IMR-90 (cell line): Measurements from ENCODE around the gene EYS. TPM values are rescaled to one million over a fixed set of nuclear protein-coding genes. Genes with fewer than 3 reads are reported as not detected.

ENCODE experiments used
- ATAC-seq: fragments of 200-7000 bp; cut with Tn5 transposase; 2 replicates; pipeline ENCODE4 v1.9.1; 2020; ENCODE audit warnings: low read depth, mild to moderate bottlenecking, moderate library complexity
- BruUV-seq: library from RNA; stranded (reverse); fragments of 400-500 nt; replicated peaks from 2 replicates; lab custom pipeline; 2021; lab: Mats Ljungman, UMichigan
- CTCF ChIA-PET: fragments of 300-600 bp; formaldehyde crosslinking; extraction: SDS; loops from one replicate; lab custom pipeline; 2021; ENCODE audit warnings: antibody characterized with exemption; lab: Yijun Ruan, JAX
- POLR2A ChIA-PET: fragments of 300-600 bp; sonication (Branson Sonifier 250); formaldehyde crosslinking; loops from one replicate; lab custom pipeline; 2022; ENCODE audit warnings: antibody characterized with exemption; ENCODE audit not compliant: unreplicated experiment; lab: Charles Lee
- DNase-seq: peaks from one replicate; pipeline ENCODE4 v3.0.0; 2013
- H2AFZ ChIP-seq: replicated peaks from 2 replicates; pipeline ENCODE3; 2013; ENCODE audit warnings: low read length, mild to moderate bottlenecking; ENCODE audit not compliant: poor library complexity
- H2AK5ac ChIP-seq: 2 replicates; pipeline ENCODE4 v1.6.1; 2013; ENCODE audit warnings: low read depth, low read length, inconsistent platforms
- H2AK9ac ChIP-seq: replicated peaks from 2 replicates; pipeline ENCODE3; 2013; ENCODE audit warnings: mild to moderate bottlenecking, low read depth, low read length, moderate library complexity; ENCODE audit not compliant: poor library complexity
- H2BK120ac ChIP-seq: 2 replicates; pipeline ENCODE4 v1.6.1; 2013; ENCODE audit warnings: low read depth, low read length, inconsistent platforms
- H2BK15ac ChIP-seq: 3 replicates; pipeline ENCODE4 v1.6.1; 2013; ENCODE audit warnings: low read depth, low read length, inconsistent platforms
- H2BK20ac ChIP-seq: 2 replicates; pipeline ENCODE4 v1.6.1; 2013; ENCODE audit warnings: low read depth, mild to moderate bottlenecking, inconsistent platforms, low read length, moderate library complexity
- H2BK5ac ChIP-seq: 2 replicates; pipeline ENCODE4 v1.6.1; 2013; ENCODE audit warnings: mild to moderate bottlenecking, low read depth, low read length, inconsistent platforms; ENCODE audit not compliant: poor library complexity, severe bottlenecking
- H3K14ac ChIP-seq: replicated peaks from 2 replicates; pipeline ENCODE4 v1.6.1; 2013; ENCODE audit warnings: low read depth, low read length, inconsistent platforms
- H3K18ac ChIP-seq: 2 replicates; pipeline ENCODE4 v1.6.1; 2013; ENCODE audit warnings: low read depth, low read length, control low read depth
- H3K23ac ChIP-seq: 2 replicates; pipeline ENCODE4 v1.6.1; 2013; ENCODE audit warnings: low read depth, low read length, inconsistent platforms
- H3K27ac ChIP-seq: 2 replicates; pipeline ENCODE4 v1.5.1; 2013; ENCODE audit warnings: mild to moderate bottlenecking, control low read depth, low read length; ENCODE audit not compliant: insufficient read depth
- H3K27me3 ChIP-seq: 2 replicates; pipeline ENCODE4 v1.6.1; 2013; ENCODE audit warnings: low read length; ENCODE audit not compliant: control insufficient read depth, insufficient read depth
- H3K36me3 ChIP-seq: 2 replicates; pipeline ENCODE4 v1.6.1; 2013; ENCODE audit warnings: low read length, mixed read lengths; ENCODE audit not compliant: control insufficient read depth, insufficient read depth
- H3K4ac ChIP-seq: 2 replicates; pipeline ENCODE4 v1.6.1; 2013; ENCODE audit warnings: low read depth, low read length, inconsistent platforms
- H3K4me1 ChIP-seq: 2 replicates; pipeline ENCODE4 v1.6.1; 2013; ENCODE audit warnings: low read length, mixed read lengths; ENCODE audit not compliant: control insufficient read depth, insufficient read depth
- H3K4me2 ChIP-seq: 2 replicates; pipeline ENCODE4 v1.6.1; 2013; ENCODE audit warnings: low read depth, mild to moderate bottlenecking, control low read depth, low read length, moderate library complexity
- H3K4me3 ChIP-seq: 2 replicates; pipeline ENCODE4 v1.5.1; 2013; ENCODE audit warnings: low read depth, mild to moderate bottlenecking, control low read depth, low read length, moderate library complexity; ENCODE audit not compliant: insufficient read depth
- H3K56ac ChIP-seq: 2 replicates; pipeline ENCODE4 v1.6.1; 2013; ENCODE audit warnings: low read length, inconsistent platforms; ENCODE audit not compliant: insufficient read depth; ENCODE audit errors: extremely low read depth
- H3K79me1 ChIP-seq, 2 experiments: 2 replicates each; pipeline ENCODE4 v1.6.1; 2013; ENCODE audit warnings: low read length in 2 of 2, inconsistent platforms in 1 of 2, low read depth in 1 of 2
- H3K9ac ChIP-seq: 2 replicates; pipeline ENCODE4 v1.6.1; 2013; ENCODE audit warnings: low read depth, low read length, control low read depth
- H3K9me1 ChIP-seq: 2 replicates; pipeline ENCODE4 v1.6.1; 2013; ENCODE audit warnings: low read length, inconsistent platforms; ENCODE audit not compliant: insufficient read depth
- H3K9me3 ChIP-seq: 2 replicates; pipeline ENCODE4 v1.6.1; 2013; ENCODE audit warnings: low read length; ENCODE audit not compliant: control insufficient read depth, insufficient read depth
- H4K20me1 ChIP-seq: 2 replicates; pipeline ENCODE4 v1.6.1; 2013; ENCODE audit warnings: low read length, inconsistent platforms; ENCODE audit not compliant: insufficient read depth
- H4K5ac ChIP-seq: 2 replicates; pipeline ENCODE4 v1.6.1; 2013; ENCODE audit warnings: mild to moderate bottlenecking, low read depth, low read length, control low read depth
- H4K8ac ChIP-seq, 2 experiments: 2 replicates each; pipeline ENCODE4 v1.6.1; 2013; ENCODE audit warnings: low read depth in 2 of 2, low read length in 2 of 2, control low read depth in 1 of 2, inconsistent platforms in 1 of 2
- H4K91ac ChIP-seq: 2 replicates; pipeline ENCODE4 v1.6.1; 2013; ENCODE audit warnings: low read depth, low read length, inconsistent platforms; ENCODE audit not compliant: insufficient read depth
- RAD21 ChIP-seq: IDR thresholded peaks from 2 replicates; pipeline ENCODE4 v1.6.1; 2012; ENCODE audit warnings: low read length, improper control_type of control experiment
- RCOR1 ChIP-seq: IDR thresholded peaks from 2 replicates; pipeline ENCODE4 v1.6.1; 2012; ENCODE audit warnings: mild to moderate bottlenecking, low read length, improper control_type of control experiment; ENCODE audit not compliant: insufficient replicate concordance
- RFX5 ChIP-seq: IDR thresholded peaks from 2 replicates; pipeline ENCODE4 v1.8.0; 2012; ENCODE audit warnings: low read depth, mild to moderate bottlenecking, low read length, moderate library complexity
- WGBS, 2 experiments: methylation state at CpG; one replicate each; pipeline versions ENCODE4 v1.1.5 to v1.1.7; 2013; ENCODE audit warnings: missing lambda C conversion rate in 2 of 2; ENCODE audit not compliant: insufficient read length in 1 of 2; ENCODE audit errors: extremely low coverage in 2 of 2; 5-methylcytosine and 5-hydroxymethylcytosine counted together
- dilution Hi-C: fragments of 300-500 bp; cut with HindIII; formaldehyde crosslinking; loops from one replicate; pipeline ENCODE4 v1.14.3; 2018; ENCODE audit warnings: low sequenced_read_pairs; ENCODE audit not compliant: unreplicated experiment
- in situ Hi-C: fragments of 300-500 bp; cut with MboI; formaldehyde crosslinking; loops from 3 replicates; pipeline ENCODE4 v1.14.3; 2019; ENCODE audit warnings: low sequenced_read_pairs, inconsistent platforms, mixed read lengths
- intact Hi-C: fragments of 100-400 bp; cut with micrococcal nuclease; formaldehyde crosslinking; loops from 2 replicates; pipeline ENCODE4 v1.10.0; 2022
- polyA plus RNA-seq, 3 experiments: library from polyadenylated mRNA; depleted of rRNA; stranded (reverse); fragments of >200 nt; gene quantifications; 2 replicates each; pipeline ENCODE4 v1.2.3, GENCODE V29; 2012; ENCODE audit warnings: low replicate concordance in 1 of 3
- total RNA-seq: library from RNA; depleted of rRNA; stranded (reverse); fragments of >200 nt; gene quantifications from 2 replicates; pipeline ENCODE4 v1.2.3, GENCODE V29; 2012

Gene EYS
- total and polyA plus RNA-seq, 2 of the 4 experiments (the other 2 are of a cell fraction): under 0.01 TPM; not detected in 1

DNA sequence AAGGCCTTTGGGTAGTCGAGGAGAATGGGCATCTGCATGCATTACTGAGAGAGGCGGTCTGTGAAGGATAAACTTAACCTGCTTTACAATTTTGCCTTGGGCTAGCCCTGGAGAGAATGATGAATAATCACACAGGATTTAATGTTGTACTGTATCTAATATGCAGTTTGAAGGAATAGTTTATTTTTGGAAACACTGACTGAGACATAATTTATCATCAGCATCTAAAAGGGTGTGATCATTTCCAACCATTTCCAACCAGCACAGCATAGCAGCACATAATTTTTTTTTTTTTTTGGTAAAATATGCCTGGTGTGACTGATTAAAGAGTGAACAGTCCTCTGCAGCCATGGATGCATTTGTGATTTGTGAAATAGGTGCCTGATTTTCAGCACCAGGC is 1552.0 kb downstream of the EYS start:
- Histone ChIP-seq H2BK120ac (no peak overlapping the region), H3K23ac (no peak overlapping the region), H2AK5ac (no peak overlapping the region), H4K91ac (no peak overlapping the region), H4K20me1 (no peaks in the 10 kb centered on the region), H3K14ac (no peak overlapping the region), H3K9me1 (no peaks in the 10 kb centered on the region), H3K36me3 (no peaks in the 10 kb centered on the region), H3K4ac (no peak overlapping the region), H2AFZ (no peak overlapping the region), H3K27me3 (no peaks in the 10 kb centered on the region), H2BK5ac (no peak overlapping the region), H2AK9ac (no peak overlapping the region), H4K5ac (no peak overlapping the region), H2BK15ac (no peak overlapping the region), H3K9ac (no peak overlapping the region), H3K4me1 (no peaks in the 10 kb centered on the region), H3K9me3 (no peaks in the 10 kb centered on the region), H3K56ac (no peak overlapping the region), H3K79me1 (no peaks in the 10 kb centered on the region), H2BK20ac (no peak overlapping the region), H3K4me3 (no peak overlapping the region), H3K4me2 (no peak overlapping the region), H3K18ac (no peak overlapping the region), H4K8ac (no peak overlapping the region), H3K27ac (no peak overlapping the region)
- dilution Hi-C loops: no loop called here
- TF ChIP-seq RFX5 (no peak), RCOR1 (no peak), RAD21 (no peak)
- POLR2A ChIA-PET: no interaction called here
- no CpG with 5 or more reads among the region's 2 CpGs for WGBS, 2 experiments
- intact Hi-C loops: no loop called here
- ATAC-seq (no peak), DNase-seq (no peak)
- no TSS peak for BruUV-seq
- CTCF ChIA-PET: no interaction called here
- in situ Hi-C loops: no loop called here
